ENCODE data around the gene ARPIN.
"Not testable (repeated sequence)": the region's sequence is repeated elsewhere in the genome, so short reads cannot be mapped to it uniquely, and the experiment has no call there.

ARPIN gene

DNA sequence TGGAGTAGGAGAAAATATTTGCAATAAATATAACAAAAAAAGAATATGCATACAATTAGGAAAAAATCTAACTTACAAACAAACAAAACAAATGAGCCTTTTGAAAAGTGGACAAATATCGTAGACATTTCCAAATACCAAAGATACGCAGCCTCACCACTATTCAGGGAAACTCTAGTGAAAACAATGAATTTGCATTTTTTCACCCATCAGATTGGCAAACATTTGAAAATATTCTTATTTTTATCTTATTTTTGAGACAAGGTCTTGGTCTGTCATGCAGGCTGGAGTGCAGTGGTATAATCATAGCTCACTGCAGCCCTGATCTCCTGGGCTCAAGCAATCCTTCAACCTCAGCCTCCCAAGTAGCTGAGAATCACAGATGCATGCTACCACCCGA lies 34.4 kb downstream of the ARPIN start:
- no peak for DNase-seq (ENCODE audit: low read depth)

DNA sequence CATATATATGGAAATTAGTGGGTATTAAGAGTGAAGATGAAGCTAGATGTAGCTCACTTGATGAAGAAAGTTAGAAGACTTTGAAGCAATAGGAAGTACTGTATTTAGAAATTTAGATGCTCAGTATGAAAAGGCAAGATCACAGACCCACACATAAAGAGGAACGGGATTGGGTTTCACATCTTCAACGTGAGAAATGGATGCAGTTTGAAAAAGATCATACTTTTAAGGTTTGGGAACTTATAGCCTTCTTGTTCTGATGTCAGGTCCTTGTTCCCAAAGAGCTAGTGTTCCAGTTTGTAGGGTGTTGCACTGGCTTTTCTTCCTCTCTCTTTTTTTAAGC lies 35.7 kb downstream of the ARPIN start:
- DNase-seq (ENCODE audit: low read depth), result no peak

GRCh38 chr15:89876396-89877082 lies 36.2 kb downstream of the ARPIN start:
- DNase-seq (ENCODE audit: low read depth), result no peak

DNA sequence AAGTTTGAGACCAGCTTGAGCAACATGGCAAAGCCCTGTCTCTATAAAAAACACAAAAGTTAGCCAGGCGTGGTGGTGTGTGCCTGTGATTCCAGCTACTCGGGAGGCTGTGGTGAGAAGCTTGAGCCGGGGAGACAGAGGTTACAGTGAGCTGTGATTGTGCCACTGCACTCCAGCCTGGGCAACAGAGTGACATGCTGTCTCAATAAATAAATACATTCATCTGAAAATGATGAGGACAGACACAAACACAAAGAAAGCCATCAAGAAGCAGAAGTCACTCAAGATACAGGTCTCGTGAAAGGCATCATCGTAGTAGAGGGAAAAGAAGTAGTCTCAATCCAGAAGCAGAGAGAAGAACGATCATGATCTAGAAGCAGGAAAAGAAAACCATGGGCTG lies 37.0 kb downstream of the ARPIN start:
- no peak for DNase-seq (ENCODE audit: low read depth)

DNA sequence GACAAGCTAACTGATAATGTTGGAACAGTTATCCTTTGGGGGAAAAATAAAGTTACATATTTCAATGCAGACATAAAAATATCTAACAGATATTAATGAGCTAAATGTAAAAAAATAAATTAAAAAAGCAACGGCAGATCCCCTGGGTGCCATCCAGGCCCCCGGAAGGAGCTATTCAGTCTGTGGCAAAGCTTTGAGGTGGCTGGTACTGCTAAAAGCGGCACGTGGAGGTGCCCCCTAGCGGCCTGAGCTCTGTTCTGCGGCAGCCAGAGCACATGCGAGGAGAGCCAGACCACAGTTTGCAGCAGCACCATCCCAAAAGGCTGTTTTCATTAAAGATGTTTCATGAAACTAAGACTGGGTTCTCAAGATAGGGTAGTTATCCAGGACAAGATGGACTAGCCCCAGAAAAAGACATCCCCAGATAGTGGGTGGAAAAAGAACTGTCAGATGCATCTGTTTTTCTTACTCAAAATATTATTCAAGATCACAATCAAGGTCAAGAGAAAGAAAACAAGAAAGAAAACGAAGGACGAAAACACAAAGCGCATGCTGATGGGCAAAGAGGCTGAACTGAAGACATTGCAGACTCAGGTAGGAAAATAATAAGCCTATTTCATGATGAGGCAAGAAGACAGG lies 37.7 kb downstream of the ARPIN start:
- DNase-seq (ENCODE audit: low read depth), result peak; percentile 74

DNA sequence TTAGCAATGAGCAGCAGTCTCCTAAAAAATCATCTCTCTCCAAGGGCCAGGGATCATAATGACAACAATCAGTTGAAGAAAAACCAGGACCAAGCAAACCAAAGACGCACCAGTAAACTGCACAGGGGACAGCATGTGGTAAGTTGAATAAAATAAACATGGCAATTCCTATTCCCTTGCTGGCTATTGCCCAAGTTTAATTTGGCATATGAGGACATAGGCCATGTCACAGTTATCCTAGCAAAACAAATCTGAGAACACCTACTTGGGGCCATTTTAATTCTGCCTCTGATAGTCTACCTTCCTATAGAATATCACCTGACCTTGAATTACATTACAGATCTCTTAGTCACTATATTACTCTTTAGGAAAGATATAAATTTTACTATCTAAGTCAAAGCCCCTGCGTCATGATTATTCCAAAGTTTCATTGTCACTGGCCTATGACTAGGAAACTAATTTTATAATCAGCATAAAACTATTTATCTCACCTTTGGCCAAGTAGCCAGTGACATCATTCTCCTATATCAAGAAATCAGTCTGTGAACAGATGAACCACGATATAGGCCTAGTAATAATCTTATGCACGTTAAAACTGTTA lies 42.0 kb downstream of the ARPIN start:
- no peak for DNase-seq (ENCODE audit: low read depth)

GRCh38 chr15:89870006-89870405 lies 42.7 kb downstream of the ARPIN start:
- no peak for DNase-seq (ENCODE audit: low read depth)

GRCh38 chr15:89869490-89869889 lies 43.3 kb downstream of the ARPIN start:
- DNase-seq (ENCODE audit: low read depth), result not testable (repeated sequence)

DNA sequence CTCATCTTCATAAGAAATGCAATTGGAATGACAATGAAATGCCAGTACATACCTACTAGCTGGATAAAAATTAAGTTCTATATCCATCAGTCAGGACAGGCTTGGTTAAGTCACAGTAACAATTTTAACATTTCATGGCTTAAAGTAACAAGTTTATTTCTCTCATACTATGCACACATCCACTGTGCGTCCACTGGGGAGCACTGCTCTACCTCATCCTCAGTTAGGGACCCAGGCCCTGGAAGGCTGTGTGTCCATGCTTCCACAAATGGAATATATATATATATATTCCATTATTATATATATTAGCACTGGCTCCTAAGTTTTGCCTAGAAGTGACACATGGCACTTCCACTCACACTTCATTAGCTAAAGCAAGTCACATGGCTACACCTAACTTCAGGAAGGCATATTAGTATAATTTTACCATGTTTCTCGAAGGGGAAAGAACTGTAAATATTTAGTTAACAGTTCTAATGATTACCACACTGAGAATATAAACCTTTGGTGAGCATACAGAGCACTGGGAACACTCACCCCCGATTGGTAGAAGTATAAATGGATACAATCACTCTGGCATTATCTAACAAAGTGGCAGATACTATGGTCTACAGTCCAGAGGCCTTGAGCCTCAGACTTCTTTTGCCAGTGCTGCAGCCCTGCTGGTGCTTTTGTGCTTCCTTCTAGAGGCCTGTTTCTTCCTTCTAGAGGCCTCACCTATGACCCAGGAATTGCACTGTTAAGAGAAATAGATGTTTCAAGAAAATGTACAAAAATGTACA lies 47.6 kb downstream of the ARPIN start:
- DNase-seq (ENCODE audit: low read depth), result no peak

DNA sequence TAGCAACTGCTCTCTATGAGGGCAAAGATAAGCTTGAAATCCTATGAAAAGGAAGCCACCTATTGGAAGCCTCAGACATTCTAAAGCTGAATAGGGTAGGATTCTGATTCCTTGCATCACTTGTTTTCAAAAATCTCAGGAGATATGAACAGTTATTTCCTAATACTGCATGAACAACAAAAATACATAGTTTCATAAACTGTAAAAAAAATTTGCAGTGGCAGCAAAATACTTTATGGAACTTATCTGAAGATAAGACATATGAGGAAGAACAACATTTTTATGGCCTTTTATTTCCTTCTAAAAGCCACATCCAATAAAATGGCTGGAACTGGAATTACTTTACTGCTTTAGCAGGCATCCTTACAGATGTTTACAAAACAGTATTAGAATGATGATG lies 48.8 kb downstream of the ARPIN start:
- DNase-seq (ENCODE audit: low read depth), result no peak

GRCh38 chr15:89860891-89861290 lies 51.9 kb downstream of the ARPIN start:
- DNase-seq (ENCODE audit: low read depth), result no peak

- no peak for DNase-seq (ENCODE audit: low read depth)
Measured at GRCh38 chr15:89860431-89860830, 52.3 kb downstream of the ARPIN start.

- DNase-seq (ENCODE audit: low read depth), result no peak
Measured at GRCh38 chr15:89858661-89859458, 53.9 kb downstream of the ARPIN start.

GRCh38 chr15:89857673-89858072 lies 55.1 kb downstream of the ARPIN start:
- DNase-seq (ENCODE audit: low read depth), result no peak

- no peak for DNase-seq (ENCODE audit: low read depth)
Measured at GRCh38 chr15:89855948-89856347, 56.8 kb downstream of the ARPIN start.

DNA sequence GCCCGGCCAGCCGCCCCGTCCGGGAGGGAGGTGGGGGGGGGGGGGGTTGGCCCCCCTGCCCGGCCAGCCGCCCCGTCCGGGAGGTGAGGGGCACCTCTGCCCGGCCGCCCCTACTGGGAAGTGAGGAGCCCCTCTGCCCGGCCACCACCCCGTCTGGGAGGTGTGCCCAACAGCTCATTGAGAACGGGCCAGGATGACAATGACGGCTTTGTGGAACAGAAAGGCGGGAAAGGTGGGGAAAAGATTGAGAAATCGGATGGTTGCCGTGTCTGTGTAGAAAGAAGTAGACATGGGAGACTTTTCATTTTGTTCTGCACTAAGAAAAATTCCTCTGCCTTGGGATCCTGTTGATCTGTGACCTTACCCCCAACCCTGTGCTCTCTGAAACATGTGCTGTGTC lies 57.9 kb downstream of the ARPIN start:
- DNase-seq (ENCODE audit: low read depth), result not testable (repeated sequence)

DNA sequence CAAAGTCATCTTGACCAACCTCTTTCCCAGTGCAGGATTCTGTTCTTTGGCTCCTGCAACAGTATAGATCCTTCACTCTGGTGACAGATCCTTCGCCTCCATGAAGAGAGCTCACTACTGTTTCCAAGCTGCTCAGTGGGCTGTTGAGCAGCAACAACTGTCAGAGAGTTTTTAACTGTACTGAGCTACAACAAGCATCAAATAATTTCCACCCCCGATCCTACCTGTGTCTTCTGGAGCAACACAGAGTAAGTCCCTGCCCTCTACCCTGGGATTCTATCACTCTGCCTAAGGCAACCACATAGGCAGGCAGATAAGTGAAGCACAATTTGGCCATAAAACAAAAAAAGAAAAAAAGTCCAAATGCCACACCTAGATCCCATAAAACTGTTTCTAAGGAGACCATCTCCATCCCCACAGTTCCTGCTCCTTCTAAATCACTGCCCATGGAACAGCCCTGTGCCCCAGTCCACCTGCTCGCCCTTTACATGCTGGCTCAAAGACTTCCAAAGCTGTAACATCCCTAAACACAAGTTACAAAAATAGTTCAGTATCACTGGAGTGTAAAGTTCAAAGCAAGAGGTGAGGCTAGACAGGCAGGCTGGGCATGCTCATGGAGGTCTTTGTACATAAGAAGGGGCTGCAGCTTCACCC lies 60.3 kb downstream of the ARPIN start:
- no peak for DNase-seq (ENCODE audit: low read depth)

GRCh38 chr15:89851673-89852341 lies 60.9 kb downstream of the ARPIN start:
- no peak for DNase-seq (ENCODE audit: low read depth)

DNA sequence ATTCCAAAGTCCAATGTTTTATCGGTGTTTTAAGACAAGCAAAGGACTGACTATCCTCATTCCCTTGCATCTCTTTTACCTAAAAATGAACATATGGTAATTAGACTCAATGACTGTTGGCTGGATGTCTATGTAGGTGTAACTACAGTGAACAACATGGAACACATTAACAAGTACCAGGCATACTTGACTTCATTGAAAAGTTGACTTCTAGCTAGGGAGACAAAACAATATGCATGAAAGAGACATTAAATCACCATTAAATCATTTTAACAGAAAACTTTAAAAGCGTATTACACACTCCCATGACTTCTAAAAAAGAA lies 63.8 kb downstream of the ARPIN start:
- DNase-seq (ENCODE audit: low read depth), result no peak

DNA sequence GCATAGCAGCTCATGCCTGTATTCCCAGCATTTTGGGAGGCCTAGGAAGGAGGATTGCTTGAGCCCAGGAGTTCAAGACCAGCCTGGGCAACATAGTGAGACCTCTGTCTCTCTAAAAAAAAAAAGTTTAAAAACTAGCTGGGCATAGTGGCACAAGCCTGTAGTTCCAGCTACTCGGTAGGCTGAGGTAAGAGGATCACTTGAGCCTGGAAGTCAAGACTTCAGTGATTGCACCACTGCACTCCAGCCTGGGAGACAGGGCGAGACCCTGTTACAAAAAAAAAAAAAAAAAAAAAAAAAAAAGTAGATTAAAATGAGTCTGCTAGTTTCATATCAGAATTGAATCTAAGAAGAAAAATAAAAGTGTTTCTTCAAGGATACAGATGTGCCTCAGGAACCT lies 65.7 kb downstream of the ARPIN start:
- DNase-seq (ENCODE audit: low read depth), result no peak

DNA sequence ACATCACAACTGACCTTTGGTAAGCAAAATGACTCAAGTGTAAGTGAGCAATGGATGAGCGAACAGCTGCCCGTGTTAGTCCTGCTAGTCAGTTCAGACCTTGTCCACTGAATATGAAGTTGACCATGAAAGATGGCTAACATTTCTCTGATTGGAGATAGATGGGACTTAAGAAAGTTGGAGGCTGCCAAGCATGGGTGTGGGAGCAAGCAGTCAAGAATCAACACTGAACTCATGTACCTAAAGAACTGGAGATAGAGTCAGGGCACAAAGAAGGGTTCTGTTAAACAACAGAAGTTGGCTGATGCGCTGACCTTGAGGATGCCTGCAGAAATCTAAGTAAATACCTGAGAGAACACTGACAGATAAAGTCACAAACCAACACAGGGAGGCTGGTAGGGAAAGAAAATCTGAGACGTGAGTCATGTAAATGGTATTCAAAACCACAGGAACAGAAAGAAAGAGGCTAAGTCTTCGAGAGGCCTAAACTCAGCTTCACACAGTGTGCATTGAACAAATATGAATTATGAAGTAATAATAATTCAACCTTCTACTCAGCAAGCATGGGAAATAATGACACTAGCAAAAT lies 67.4 kb downstream of the ARPIN start:
- no peak for DNase-seq (ENCODE audit: low read depth)

All from activated gamma-delta T cell treated with anti-CD3 and anti-CD28 coated beads, Interleukin-2, amount 50 U/mL, for 16 hours (primary cell).